Mammary epithelial cell (primary cell): ENCODE data around the gene ABAT.

ENCODE experiments used
- CTCF ChIP-seq, 2 donors: IDR thresholded peaks in 1 of 2; conservative IDR thresholded peaks in 1 of 2; 2 replicates each; pipeline ENCODE4 v1.5.1; 2011 to 2012; ENCODE audit warnings: inconsistent platforms in 2 of 2, low read length in 2 of 2, mild to moderate bottlenecking in 2 of 2, control low read depth in 1 of 2, low read depth in 1 of 2; ENCODE audit not compliant: insufficient read depth in 1 of 2; ENCODE audit errors: extremely low read depth in 1 of 2
- EZH2 ChIP-seq: IDR thresholded peaks from 2 replicates; pipeline ENCODE4 v1.6.1; 2012; ENCODE audit warnings: low read length, inconsistent platforms, borderline replicate concordance

DNA sequence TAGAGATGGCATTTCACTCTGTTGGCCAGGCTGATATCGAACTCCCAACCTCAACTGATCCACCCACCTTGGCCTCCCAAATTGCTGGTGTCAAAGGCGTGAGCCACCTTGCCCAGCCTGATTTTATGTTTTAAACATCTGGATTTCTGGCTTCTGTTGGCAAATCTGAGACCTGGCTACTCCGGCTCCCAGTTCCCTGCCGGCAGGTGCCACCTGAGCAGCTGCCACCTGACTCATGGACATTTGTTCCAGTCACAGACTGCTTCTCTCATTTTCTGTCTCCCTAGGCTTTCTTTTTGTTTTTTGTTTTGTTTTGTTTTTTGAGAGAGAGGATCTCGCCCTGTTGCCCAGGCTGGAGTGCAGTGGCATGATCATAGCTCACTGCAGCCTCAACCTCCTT, 132.8 kb downstream of the ABAT start:
- TF ChIP-seq CTCF (conservative IDR thresholded peaks at IDR 0.05 in 1 of 2, IDR thresholded peaks at IDR 0.05 in 1 of 2; ENCODE audit: extremely low read depth in 1 of 2, insufficient read depth in 1 of 2, low read depth in 1 of 2, low read length in 2 of 2) (no peak), EZH2 (no peak)
